Activated naive CD4-positive, alpha-beta T cell (primary cell): ENCODE results near the gene HDAC10.

Experiments
- DNase-seq, 4 experiments: peaks; one replicate each; lab custom pipeline; 2025; lab: John Stamatoyannopoulos, UW

The HDAC10 gene

GRCh38 chr22:50270666-50271394 is 19.8 kb upstream of the HDAC10 start:
- DNase-seq: peak in 3 of 4 experiments; percentile 26 to 59 (median 38)

- DNase-seq: peak in 3 of 4 experiments; percentile 14 to 69 (median 57)
Observed at GRCh38 chr22:50269970-50270665, 19.1 kb upstream of the HDAC10 start, which contains the start of gene MAPK11. TSS of gene MAPK11 (minus strand) at chr22:50270380. CDS start at chr22:50270292, 88 bp downstream.

- no peak for DNase-seq
Observed at GRCh38 chr22:50269573-50269969, 18.5 kb upstream of the HDAC10 start.

GRCh38 chr22:50268655-50269113 is 17.6 kb upstream of the HDAC10 start:
- no peak for DNase-seq

- peak in 3 of 4 experiments; percentile 22 to 53 (median 30) for DNase-seq
Observed at GRCh38 chr22:50267591-50268390, 16.7 kb upstream of the HDAC10 start.

GRCh38 chr22:50266994-50267393 is 15.9 kb upstream of the HDAC10 start:
- no peak for DNase-seq

GRCh38 chr22:50264946-50265669 is 14.0 kb upstream of the HDAC10 start:
- DNase-seq: no peak

GRCh38 chr22:50264104-50264745 is 13.2 kb upstream of the HDAC10 start:
- DNase-seq: no peak

- no peak for DNase-seq
Observed at GRCh38 chr22:50262973-50263617, 12.0 kb upstream of the HDAC10 start.

- no peak for DNase-seq
Observed at GRCh38 chr22:50262460-50262911, 11.4 kb upstream of the HDAC10 start.

GRCh38 chr22:50261615-50262459 is 10.8 kb upstream of the HDAC10 start, which contains the start of gene MAPK12:
TSS of gene MAPK12 (minus strand) at chr22:50261683. CDS start at chr22:50261509, 174 bp downstream.
- no peak for DNase-seq

- peak in 1 of 4 experiments; percentile 15 for DNase-seq
Observed at GRCh38 chr22:50260801-50261614, 9.9 kb upstream of the HDAC10 start.

- no peak for DNase-seq
Observed at GRCh38 chr22:50260434-50260800, 9.4 kb upstream of the HDAC10 start.

- no peak for DNase-seq
Observed at GRCh38 chr22:50259302-50259701, 8.2 kb upstream of the HDAC10 start.

GRCh38 chr22:50258361-50259292 is 7.6 kb upstream of the HDAC10 start:
- DNase-seq: no peak

- no peak for DNase-seq
Observed at GRCh38 chr22:50257451-50258360, 6.6 kb upstream of the HDAC10 start.
